ENCODE results near the gene GALNT9.

- TF ChIP-seq CTCF (IDR thresholded peaks at IDR 0.05; ENCODE audit: borderline replicate concordance, extremely low read depth, low read length, poor library complexity, severe bottlenecking): no peak
- no peak for TF ChIP-seq EZH2 (IDR thresholded peaks at IDR 0.05; ENCODE audit: borderline replicate concordance, low read depth, low read length, severe bottlenecking)
Measured at GRCh38 chr12:132261328-132262138, 67.9 kb downstream of the GALNT9 start.

All from DND-41 (cell line).